NAMALWA (cell line): ENCODE results near the gene TAGLN2.

Source experiments
- DNase-seq: peaks from one replicate; pipeline ENCODE4 v3.0.0-alpha.2; 2015; ENCODE audit warnings: low spot score

The TAGLN2 gene

DNA sequence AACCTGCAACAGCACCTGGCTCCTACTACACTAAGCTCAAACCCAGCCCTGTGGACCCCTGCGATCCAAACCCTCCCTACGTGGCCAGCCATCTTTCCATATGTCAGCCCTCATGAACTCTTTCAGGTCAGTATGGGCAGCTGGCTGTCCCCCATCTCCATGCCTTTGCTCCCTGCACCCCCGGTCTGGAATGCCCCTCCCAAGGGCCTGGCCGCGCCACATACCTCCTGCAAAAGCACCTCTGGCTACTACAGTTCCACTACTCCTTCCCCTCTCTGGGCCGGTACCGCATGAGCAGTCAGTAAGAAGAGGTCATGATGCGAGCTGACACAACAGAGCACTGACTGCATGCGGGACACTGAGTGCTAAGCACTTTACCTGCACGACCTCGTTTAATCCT is 10.0 kb upstream of the TAGLN2 start:
- no peak for DNase-seq

DNA sequence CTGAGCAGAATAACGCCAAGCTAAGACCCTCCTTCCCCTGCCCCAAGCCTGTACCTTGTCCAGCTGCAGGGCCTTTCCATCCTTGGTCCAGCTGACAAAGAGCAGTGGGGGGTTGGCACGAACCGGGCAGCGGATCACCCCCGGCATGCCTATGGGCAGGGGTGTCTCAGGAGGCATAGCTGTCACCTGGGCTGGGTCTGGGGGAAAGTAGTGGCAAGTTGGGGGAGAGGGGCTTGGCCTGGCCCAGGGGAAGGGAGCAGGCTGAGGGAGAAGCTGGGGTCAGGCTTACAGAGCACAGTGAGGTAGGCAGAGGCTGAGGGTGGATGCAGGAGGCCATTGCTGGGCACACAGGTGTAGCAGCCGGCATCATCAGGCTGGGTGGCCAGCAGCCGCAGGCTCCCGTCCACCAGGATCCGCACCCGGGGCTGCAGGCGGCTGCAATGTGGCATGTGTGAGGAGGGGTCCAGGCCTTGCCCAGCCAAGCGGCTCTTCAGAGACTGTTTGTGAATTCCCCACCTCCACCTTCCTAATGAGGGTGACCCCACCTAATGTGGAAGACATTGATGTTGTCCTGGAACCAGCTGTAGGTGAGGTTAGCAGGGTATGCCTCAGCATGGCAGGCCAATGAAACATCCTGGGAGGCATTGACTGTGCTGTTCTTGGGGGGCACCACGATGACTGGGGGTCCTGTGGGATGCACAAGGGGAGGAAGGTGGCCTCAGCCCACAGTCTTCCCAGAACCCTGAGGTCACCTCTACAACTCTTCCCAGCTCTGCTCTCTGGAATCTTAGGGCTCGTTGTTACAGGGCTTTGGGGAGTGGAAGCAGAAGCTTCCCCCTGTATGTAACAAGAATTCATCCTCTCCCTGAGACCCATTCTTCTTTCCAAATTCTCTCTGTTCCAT is 9.1 kb upstream of the TAGLN2 start:
- DNase-seq, result no peak

GRCh38 chr1:159933347-159933746 is 8.0 kb upstream of the TAGLN2 start:
- no peak for DNase-seq

DNA sequence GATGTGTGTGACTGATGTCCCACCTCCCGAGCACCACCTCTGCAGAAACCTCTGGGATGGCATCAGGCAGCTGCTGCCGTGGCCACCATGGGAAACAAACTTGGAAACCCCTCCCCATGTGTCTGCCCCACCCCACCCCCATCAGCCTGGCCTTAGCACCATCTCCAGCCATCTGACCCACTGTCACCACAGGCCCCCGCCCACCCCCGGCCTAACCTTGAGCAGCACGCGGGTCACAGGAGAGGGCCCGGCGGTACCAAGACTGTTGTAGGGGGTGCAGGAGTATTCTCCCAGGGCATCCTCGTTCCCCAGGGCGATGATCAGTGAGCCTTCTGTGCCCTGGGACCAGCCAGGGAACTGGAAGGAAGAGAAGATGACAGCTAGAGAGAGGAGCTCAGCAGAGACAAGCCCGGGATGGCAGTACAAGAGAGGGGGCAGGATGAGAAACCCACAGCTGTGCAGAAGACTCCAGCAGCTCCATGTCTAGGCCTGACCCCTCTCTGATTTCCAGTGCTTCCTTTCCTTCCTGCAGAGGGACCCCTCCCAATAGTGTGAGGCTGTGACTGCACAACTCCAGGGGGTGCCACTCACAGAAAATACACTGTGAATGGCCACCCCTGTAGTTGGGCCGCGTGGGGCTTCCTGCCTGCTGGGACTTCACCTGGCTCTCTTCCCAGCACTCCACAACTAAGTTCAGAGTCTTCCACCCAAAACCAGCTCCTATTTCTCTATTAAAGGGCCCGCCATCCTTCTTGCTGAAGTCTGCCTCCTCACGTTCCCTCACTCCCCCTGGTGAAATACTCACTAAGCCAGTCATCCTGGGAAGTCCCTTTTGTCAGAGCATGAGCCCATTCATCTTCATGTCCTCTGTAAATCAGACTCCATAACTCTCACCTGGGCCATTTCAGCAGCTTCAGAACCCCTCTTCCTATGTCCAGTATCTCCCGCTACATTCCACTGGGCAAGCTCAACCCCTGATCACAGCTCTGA is 7.3 kb upstream of the TAGLN2 start:
- no peak for DNase-seq

DNA sequence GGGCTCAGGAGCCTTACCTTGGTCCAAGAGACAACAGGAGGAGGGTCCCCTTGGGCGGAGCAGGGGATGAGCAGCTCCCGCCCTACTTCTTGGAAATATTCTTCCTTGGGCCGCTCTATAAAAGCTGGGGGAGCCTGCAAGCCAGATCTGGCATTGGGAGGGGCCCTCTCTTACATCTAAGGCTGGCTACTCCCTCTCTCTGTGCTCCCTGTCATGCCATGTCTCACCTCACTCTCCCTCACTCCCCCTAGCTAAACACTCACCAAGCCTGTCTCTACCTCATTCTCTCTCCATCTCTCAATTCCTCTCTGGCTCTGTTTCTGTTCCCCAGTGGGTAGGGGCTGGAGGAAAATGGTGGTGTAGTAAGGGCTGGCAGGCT is 6.5 kb upstream of the TAGLN2 start:
- DNase-seq, result no peak

DNA sequence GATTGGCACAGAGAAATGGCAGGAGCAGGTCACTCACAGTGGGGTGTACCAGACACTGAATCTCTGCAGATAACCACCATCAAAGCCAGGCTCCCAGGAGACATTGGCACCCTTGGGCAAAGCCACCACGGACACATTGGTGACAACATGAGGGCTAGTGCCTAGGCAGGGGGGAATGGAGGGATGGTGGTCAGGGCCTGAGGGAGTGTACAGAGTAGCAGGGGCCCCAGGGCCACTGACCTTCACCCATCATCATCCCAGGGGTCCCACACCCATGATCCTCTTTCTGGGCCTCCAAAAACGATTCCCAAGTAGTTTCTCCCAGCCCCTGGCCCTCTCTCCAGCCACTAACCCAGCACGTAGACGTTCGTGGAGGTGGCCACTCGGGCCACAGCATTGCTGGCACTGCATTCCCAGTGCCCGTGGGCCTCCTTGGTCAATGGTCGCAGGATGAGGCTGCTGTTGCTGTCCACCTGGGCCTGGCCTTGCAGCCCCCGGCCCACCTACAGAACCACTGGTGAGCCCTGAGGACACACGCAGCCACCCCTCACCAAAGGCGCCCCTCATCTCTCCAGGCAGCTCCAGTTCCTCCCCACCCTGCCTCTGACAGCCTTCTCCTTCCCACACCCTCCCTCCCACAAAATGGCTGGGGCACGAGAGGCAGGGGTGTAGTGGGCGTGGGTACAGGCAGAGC is 5.9 kb upstream of the TAGLN2 start:
- DNase-seq, result no peak

DNA sequence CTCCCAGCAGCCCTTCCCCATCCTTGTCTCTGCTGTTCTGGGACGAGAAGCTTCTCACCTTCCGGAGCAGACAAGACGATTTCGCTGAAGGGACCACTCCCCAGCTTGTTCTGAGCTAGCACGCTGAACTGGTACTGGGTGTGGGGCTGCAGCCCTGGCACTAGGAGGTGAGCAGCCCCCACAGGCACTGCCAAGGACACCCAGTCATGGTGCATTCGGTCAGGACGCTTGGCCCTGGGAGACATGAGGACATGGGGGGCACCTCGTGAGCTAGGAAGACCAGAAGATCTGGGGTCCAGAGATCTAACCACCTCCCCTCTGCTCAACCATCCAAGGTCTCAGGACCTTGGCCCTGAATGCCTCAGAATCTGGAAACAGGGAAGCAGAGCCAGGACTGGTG is 5.3 kb upstream of the TAGLN2 start:
- no peak for DNase-seq

DNA sequence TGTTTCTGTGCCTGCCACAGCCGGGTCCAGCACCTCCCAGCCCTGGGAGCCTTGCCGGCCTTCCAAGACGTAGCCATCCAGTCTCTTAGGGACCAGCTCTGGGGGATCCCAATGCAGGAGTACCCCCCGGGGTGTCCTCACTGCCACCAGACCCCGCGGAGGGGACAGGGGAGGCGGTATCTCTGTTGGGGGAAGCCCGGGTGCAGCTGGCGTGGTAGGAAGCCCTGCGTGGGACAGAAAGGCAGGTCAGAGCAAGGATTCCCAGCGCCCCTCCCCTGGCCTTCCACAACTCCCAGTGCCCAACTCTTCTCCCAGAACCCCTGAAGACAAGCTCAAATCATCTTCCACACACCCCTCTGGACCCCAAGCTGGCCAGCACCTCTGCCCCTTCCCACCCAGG is 4.9 kb upstream of the TAGLN2 start:
- no peak for DNase-seq

DNA sequence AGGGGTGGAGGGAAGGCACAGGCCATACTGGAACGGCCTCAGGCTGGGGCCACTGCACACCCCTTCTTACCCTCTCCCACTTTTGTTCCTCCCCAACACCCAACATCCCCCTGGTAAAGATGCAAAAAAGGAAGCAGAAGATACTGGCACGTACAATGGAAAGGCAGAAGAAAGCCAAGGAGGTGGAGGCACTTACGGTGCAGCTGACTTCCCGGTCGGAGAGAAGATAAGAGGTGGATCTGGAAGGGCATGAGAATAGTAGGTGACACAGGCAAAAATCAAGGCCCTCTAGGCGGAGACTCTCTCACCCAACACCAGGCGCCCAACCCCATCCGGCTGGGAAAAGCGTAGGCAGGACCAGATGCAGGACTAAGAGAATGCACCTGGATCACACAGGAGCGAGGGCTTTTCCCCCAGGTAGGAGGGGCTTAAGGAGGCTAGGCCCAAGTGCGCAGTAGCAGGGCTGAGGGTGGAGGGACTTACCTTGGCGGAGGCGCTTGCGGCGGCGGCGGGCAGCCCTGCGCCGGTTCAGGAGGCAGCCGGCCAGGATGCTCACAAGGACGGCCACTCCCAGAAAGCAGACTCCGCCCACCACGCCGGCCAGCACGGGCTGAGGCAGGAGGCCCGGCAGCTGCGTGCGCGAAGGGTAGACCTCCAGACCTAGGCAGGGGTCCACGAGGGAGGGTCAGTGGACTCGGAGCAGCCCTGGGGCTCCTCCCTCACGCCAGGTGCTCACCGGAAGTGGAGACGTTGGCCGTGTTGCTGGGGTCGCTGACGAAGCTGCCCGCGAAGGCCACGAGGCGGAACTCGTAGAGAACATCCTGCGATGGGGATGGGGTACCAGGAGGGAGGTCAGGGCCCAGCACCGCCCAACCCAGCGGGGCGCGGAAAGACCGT is 4.1 kb upstream of the TAGLN2 start:
- no peak for DNase-seq

DNA sequence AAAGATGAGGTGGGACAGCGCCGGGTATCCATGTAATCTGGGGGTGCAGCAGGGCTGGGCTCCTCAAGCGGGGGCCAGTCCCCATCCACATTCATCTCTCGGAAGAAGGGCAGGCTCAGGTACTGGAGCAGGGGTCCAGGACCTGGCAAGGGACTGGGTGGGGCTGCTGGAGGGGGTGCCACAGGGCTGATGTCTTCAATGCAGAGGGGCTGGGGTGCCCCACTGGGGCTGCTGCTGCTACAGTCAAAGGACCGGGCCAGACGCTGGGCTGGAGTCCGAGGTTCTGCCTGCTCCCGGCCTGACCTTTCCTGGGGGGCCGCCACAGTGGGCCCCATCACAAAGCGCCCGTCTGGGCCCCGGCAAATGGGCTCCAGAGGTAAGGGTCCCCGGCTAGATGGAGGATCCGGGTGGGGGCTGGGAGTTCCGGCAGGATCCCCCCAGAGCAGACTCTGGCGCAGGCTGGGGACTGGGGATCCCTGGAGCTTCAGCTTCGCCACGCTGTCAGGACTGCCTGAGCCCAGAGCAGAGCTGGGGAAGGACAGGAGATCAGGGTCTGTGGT is 3.3 kb upstream of the TAGLN2 start:
- no peak for DNase-seq

- DNase-seq, result no peak
Observed at GRCh38 chr1:159927849-159928431, 2.6 kb upstream of the TAGLN2 start.

- DNase-seq, result no peak
Observed at GRCh38 chr1:159927211-159927848, 2.0 kb upstream of the TAGLN2 start.

- no peak for DNase-seq
Observed at GRCh38 chr1:159925719-159926078, 392 bp upstream of the TAGLN2 start.

- DNase-seq, result peak; percentile 76
Observed at GRCh38 chr1:159924025-159924790, 1.1 kb downstream of the TAGLN2 start.

GRCh38 chr1:159923203-159924024 is 1.9 kb downstream of the TAGLN2 start:
- DNase-seq, result peak; percentile 90

DNA sequence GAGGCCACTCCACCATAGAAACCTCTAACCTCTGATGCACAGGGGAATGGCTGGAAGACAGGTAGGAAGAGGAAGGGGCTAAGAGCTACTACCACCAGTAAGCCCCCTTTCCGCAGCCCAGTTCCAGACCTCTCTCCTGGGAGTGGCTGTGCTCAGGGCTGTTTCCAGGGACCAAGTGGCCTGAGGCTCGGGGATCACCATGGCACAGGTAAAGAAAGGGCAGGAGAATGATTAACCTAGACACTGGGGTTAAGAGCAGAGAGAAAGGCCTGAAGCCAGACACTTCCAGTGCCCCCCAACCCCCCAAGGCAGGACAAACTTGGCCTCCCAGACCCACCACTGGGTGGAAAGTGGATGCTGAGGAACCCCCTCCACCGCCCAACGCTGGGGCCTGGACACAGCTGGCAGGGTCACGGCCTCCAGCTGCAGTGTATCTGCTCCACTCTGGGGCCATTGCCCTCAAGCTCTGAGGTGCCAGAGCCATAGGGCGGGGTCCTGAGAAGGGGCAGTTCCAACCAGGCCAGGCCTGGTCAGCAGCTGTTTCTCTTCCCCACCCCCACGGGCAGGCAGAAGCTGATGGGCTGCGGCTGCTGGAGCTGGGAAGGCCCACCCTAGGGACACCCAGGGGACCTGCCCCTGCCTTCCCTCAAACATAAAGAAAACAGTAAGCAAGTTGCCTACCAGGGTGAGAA is 2.6 kb downstream of the TAGLN2 start:
- DNase-seq, result no peak

DNA sequence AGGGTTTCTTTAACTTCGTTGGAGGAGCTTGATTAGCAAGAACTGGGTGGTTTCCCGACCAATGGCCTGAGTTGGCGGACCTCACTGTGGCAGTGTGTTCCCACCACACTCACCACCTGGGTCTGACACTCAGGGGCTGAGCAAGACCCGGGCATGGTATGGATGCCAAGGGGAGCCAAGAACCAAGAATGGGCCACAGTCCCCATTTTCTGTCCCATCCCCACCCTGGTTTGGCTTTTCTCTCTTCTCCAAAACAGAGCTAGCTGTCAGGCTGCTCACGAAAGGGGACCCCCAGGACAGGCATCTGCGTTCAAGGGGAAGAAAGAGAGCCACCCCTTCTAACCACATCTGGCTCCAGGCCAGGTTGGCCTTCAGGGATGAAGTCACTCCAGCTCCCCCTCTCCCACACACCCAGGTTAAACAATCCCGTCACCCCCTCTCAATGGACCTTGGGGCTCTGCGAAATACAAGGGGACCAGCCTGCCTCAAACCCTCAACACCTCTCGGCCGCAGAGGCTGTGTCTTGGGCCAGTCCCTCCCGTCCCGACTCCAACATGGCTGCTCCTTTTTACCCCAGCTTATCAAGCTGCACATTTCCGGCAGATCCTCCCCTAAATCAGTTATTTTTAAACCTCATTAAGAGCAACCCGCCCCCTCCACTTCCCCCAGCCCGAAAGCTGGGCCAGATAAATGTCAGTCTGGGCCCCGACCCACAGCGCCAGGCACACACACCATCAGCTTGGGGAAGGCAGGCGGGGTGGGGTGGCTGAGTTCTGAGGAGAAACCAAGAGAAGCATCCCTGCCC is 3.4 kb downstream of the TAGLN2 start:
- DNase-seq, result peak; percentile 56
